ENCODE data around the gene WFDC12.

Gene WFDC12

GRCh38 chr20:45111799-45112471 lies 12.3 kb downstream of the WFDC12 start:
- no peak for DNase-seq (ENCODE audit: low read depth)
- no peak overlapping the region for H3K4me3 ChIP-seq (ENCODE audit: control insufficient read depth, low read depth, low read length)
- peak; percentile 41 for TF ChIP-seq CTCF (IDR thresholded peaks at IDR 0.05; ENCODE audit: control insufficient read depth, insufficient read depth, low read depth, low read length, missing control alignments)

GRCh38 chr20:45111285-45111684 lies 13.0 kb downstream of the WFDC12 start:
- TF ChIP-seq CTCF (IDR thresholded peaks at IDR 0.05; ENCODE audit: control insufficient read depth, insufficient read depth, low read depth, low read length, missing control alignments): no peak
- no peak overlapping the region for H3K4me3 ChIP-seq (ENCODE audit: control insufficient read depth, low read depth, low read length)
- DNase-seq (ENCODE audit: low read depth): no peak

- TF ChIP-seq CTCF (IDR thresholded peaks at IDR 0.05; ENCODE audit: control insufficient read depth, insufficient read depth, low read depth, low read length, missing control alignments): no peak
- no peak overlapping the region for H3K4me3 ChIP-seq (ENCODE audit: control insufficient read depth, low read depth, low read length)
- no peak for DNase-seq (ENCODE audit: low read depth)
Observed at GRCh38 chr20:45110301-45110700, 14.0 kb downstream of the WFDC12 start.

GRCh38 chr20:45109634-45110033 lies 14.6 kb downstream of the WFDC12 start:
- no peak for TF ChIP-seq CTCF (IDR thresholded peaks at IDR 0.05; ENCODE audit: control insufficient read depth, insufficient read depth, low read depth, low read length, missing control alignments)

GRCh38 chr20:45105317-45105716 lies 18.9 kb downstream of the WFDC12 start:
- no peak overlapping the region for H3K4me3 ChIP-seq (ENCODE audit: control insufficient read depth, low read depth, low read length)
- no peak for DNase-seq (ENCODE audit: low read depth)
- no peak for TF ChIP-seq CTCF (IDR thresholded peaks at IDR 0.05; ENCODE audit: control insufficient read depth, insufficient read depth, low read depth, low read length, missing control alignments)

More at GRCh38 chr20:45109634-45110033, 14.6 kb downstream of the WFDC12 start:
- no peak for DNase-seq (ENCODE audit: low read depth)
- H3K4me3 ChIP-seq (ENCODE audit: control insufficient read depth, low read depth, low read length): no peak overlapping the region

- TF ChIP-seq CTCF (IDR thresholded peaks at IDR 0.05; ENCODE audit: control insufficient read depth, insufficient read depth, low read depth, low read length, missing control alignments): no peak
- no peak overlapping the region for H3K4me3 ChIP-seq (ENCODE audit: control insufficient read depth, low read depth, low read length)
- DNase-seq (ENCODE audit: low read depth): no peak
Observed at GRCh38 chr20:45104786-45105185, 19.5 kb downstream of the WFDC12 start.
